Mesothelial cell of epicardium (in vitro differentiated cells): ENCODE measurements around the gene SLC1A1. TPM values are rescaled to one million over a fixed set of nuclear protein-coding genes. Genes with fewer than 3 reads are reported as not detected.
A peak's percentile ranks its signal among the peaks of the same experiment; 100 is the strongest.

Source experiments
- DNase-seq, 2 experiments: peaks; one replicate each; pipeline ENCODE4 v3.0.0; 2021; ENCODE audit warnings: low spot score in 2 of 2; ENCODE audit not compliant: unreplicated experiment in 2 of 2
- H3K27ac Mint-ChIP-seq: 2 replicates; pipeline ENCODE4 v1.8.0; 2021; ENCODE audit warnings: mixed read lengths
- H3K27me3 Mint-ChIP-seq: 2 replicates; pipeline ENCODE4 v1.8.0; 2021; ENCODE audit warnings: low read depth, mixed read lengths
- H3K36me3 Mint-ChIP-seq: 2 replicates; pipeline ENCODE4 v1.8.0; 2021; ENCODE audit warnings: mixed read lengths
- H3K4me1 Mint-ChIP-seq: 2 replicates; pipeline ENCODE4 v1.8.0; 2021; ENCODE audit warnings: mixed read lengths
- H3K4me3 Mint-ChIP-seq: 2 replicates; pipeline ENCODE4 v1.8.0; 2021; ENCODE audit warnings: mild to moderate bottlenecking, moderate library complexity, mixed read lengths
- H3K9me3 Mint-ChIP-seq: 2 replicates; pipeline ENCODE4 v1.8.0; 2021; ENCODE audit warnings: mixed read lengths
- total RNA-seq: library from RNA; stranded (reverse); gene quantifications from 3 replicates; pipeline ENCODE4 v1.2.1, GENCODE V29; 2021
- TF ChIP-seq, protein P1 (sequence below): fragments of 200-600 bp; sonication (generic); IDR thresholded peaks from one replicate; pipeline ENCODE4 v1.5.0; 2021; ENCODE audit warnings: antibody characterized with exemption; ENCODE audit not compliant: unreplicated experiment

The SLC1A1 gene
- total RNA-seq, 1 donor from 2014 or later, result 3.9 TPM

DNA sequence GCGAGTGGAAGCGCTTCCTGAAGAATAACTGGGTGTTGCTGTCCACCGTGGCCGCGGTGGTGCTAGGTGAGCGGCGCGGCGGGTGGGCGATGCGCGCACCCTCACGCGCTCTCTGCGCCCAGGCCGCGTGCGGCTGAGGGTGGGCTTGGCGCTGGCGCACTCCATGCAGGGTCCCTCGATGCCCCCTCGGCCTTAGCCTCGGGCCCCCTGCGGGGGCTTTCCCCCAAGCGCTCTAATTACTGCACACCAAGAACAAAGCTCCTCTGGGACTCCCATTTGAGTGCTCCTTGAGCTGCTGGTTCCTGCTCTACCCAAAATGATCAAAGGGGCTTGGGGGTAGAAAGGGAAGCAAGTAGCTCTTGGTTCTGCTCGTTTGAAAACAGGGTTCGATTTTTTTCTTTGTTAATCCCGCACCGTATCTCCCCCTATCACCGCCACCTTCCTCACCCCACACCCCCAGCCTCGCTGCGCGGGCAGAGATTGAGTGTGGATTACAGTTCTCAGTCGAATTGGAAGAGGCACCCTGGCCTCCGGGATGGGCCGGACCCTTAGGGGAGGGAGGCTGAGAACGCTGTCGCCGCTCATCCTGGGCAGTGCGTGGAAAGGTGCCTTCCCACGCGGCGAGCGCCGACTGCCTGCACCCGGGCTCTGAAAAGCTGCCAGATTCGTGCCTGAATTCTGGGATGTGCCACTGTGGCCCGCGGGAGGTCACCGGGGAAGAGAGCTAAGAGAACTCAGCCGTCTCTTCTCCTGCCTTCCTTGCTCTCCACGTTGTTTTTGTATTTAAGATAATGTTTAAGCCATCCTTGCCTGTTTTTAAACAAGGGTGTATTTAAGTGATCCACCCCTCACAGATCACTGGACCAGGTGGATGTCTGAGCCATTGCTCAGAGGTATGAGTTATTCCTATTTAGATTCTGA is 697 bp downstream of the SLC1A1 start:
- Mint-ChIP-seq H3K4me3 (peak overlapping the region; percentile 87), H3K27me3 (peaks cover 47% of the 10 kb centered on the region)

DNA sequence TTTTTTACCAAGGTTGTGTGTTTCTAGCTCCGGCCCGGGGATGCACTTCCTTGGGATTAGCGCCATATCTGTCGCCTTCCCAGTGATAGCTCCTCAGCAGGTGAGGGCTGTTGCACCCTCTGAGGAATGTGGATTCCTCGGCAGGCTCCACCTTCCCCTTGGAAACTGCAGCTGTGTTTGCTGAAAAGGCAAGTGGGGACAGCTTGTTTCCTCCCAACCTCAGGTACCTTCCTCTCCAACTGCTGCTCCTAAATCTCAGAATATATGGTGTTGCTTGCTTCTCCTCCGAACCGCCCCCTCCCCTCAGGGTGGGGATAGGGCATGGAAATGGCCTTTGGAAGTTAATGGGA is 1.3 kb downstream of the SLC1A1 start:
- Mint-ChIP-seq H3K9me3 (no peaks in the 10 kb centered on the region), H3K27me3 (peaks cover 47% of the 10 kb centered on the region), H3K27ac (no peak overlapping the region), H3K36me3 (no peaks in the 10 kb centered on the region), H3K4me3 (peak overlapping the region; percentile 87), H3K4me1 (peaks cover 16% of the 10 kb centered on the region)
- DNase-seq, result peak in 1 of 2 experiments; percentile 39
- TF ChIP-seq, protein P1, sequence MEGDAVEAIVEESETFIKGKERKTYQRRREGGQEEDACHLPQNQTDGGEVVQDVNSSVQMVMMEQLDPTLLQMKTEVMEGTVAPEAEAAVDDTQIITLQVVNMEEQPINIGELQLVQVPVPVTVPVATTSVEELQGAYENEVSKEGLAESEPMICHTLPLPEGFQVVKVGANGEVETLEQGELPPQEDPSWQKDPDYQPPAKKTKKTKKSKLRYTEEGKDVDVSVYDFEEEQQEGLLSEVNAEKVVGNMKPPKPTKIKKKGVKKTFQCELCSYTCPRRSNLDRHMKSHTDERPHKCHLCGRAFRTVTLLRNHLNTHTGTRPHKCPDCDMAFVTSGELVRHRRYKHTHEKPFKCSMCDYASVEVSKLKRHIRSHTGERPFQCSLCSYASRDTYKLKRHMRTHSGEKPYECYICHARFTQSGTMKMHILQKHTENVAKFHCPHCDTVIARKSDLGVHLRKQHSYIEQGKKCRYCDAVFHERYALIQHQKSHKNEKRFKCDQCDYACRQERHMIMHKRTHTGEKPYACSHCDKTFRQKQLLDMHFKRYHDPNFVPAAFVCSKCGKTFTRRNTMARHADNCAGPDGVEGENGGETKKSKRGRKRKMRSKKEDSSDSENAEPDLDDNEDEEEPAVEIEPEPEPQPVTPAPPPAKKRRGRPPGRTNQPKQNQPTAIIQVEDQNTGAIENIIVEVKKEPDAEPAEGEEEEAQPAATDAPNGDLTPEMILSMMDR, result no peak

More for the DNA sequence above, 697 bp downstream of the SLC1A1 start:
- H3K36me3 Mint-ChIP-seq, result no peaks in the 10 kb centered on the region
- TF ChIP-seq, protein P1, result no peak
- H3K9me3 Mint-ChIP-seq, result no peaks in the 10 kb centered on the region
- DNase-seq, result no peak
- peaks cover 21% of the 10 kb centered on the region for H3K4me1 Mint-ChIP-seq
- H3K27ac Mint-ChIP-seq, result no peak overlapping the region

DNA sequence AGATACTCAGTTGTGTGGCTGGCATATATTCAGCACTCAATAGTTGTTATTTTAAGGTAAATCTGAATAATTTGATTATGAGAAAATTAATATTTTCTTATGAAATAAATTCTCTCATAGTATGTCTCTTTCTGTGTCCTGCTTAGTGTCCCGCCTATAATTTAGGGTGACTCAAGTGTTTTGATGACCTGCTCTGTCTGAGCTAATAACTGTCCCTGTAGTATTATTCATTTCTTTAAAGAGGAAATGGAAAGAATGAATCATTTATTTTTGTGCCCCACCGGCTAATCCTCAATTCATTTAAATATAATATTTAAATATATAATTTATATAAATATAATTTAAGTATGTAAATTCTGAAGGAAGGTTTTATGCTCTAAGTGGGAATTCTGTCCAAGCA is 4.1 kb downstream of the SLC1A1 start:
- H3K36me3 Mint-ChIP-seq, result no peaks in the 10 kb centered on the region
- H3K27me3 Mint-ChIP-seq, result peaks cover 31% of the 10 kb centered on the region
- H3K4me3 Mint-ChIP-seq, result no peak overlapping the region

DNA sequence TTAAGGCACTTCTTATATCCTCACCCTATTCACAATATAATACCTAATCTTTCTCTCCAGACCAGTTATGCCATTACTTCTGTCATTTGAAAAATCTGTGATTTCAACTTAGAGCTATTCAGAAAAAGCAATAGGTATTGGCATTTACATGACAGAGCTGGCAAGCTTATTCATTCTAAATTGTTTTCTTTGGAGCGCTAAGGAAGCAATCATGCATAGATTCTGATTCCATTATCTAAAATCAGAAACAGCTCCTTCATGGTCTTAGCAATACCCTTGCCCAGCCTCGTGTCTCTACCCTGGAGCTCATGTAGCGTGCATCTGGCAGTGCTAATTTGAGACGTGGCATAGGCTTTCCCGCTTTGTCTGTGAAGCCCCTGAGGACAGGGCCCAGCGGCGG is 4.5 kb downstream of the SLC1A1 start:
- Mint-ChIP-seq H3K9me3 (no peaks in the 10 kb centered on the region), H3K4me1 (peaks cover 13% of the 10 kb centered on the region), H3K27ac (no peak overlapping the region), H3K27me3 (peaks cover 26% of the 10 kb centered on the region), H3K4me3 (no peak overlapping the region), H3K36me3 (no peaks in the 10 kb centered on the region)
- TF ChIP-seq, protein P1, result no peak
- no peak for DNase-seq

More for the DNA sequence above, 4.1 kb downstream of the SLC1A1 start:
- DNase-seq, result no peak
- Mint-ChIP-seq H3K9me3 (no peaks in the 10 kb centered on the region), H3K4me1 (peaks cover 14% of the 10 kb centered on the region), H3K27ac (no peak overlapping the region)
- TF ChIP-seq, protein P1, result no peak

DNA sequence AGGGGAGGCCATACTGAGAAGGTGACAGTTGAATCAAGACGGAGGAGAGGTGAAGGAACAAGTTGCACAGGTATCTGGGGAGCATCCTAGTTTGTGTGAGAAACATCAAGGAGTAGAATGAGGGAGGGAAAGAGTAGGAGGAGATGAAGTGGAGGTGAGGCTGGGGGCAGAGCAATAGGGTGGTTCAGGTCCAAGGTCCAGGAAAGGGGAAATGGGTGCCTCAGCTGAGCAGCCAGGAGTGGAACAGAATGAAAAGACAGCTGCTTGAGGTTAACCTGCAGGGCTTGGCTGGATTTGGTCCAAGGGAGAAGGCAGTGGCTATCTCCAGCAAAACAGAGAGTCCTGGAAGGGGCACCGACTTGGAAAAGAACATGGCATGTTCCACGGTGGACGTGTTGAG is 5.3 kb downstream of the SLC1A1 start:
- Mint-ChIP-seq H3K9me3 (no peaks in the 10 kb centered on the region), H3K27ac (no peak overlapping the region), H3K4me1 (peaks cover 11% of the 10 kb centered on the region), H3K4me3 (no peak overlapping the region), H3K36me3 (no peaks in the 10 kb centered on the region), H3K27me3 (peaks cover 24% of the 10 kb centered on the region)
- no peak for DNase-seq
- TF ChIP-seq, protein P1, result no peak
